Mammary epithelial cell (primary cell): ENCODE results near the gene ADAMTS2.

Source experiments
- EZH2 ChIP-seq: IDR thresholded peaks from 2 replicates; pipeline ENCODE4 v1.6.1; 2012; ENCODE audit warnings: low read length, inconsistent platforms, borderline replicate concordance
- TF ChIP-seq, protein P1 (sequence below), 2 donors: IDR thresholded peaks in 1 of 2; conservative IDR thresholded peaks in 1 of 2; 2 replicates each; pipeline ENCODE4 v1.5.1; 2011 to 2012; ENCODE audit warnings: inconsistent platforms in 2 of 2, low read length in 2 of 2, mild to moderate bottlenecking in 2 of 2, control low read depth in 1 of 2, low read depth in 1 of 2; ENCODE audit not compliant: insufficient read depth in 1 of 2; ENCODE audit errors: extremely low read depth in 1 of 2

DNA sequence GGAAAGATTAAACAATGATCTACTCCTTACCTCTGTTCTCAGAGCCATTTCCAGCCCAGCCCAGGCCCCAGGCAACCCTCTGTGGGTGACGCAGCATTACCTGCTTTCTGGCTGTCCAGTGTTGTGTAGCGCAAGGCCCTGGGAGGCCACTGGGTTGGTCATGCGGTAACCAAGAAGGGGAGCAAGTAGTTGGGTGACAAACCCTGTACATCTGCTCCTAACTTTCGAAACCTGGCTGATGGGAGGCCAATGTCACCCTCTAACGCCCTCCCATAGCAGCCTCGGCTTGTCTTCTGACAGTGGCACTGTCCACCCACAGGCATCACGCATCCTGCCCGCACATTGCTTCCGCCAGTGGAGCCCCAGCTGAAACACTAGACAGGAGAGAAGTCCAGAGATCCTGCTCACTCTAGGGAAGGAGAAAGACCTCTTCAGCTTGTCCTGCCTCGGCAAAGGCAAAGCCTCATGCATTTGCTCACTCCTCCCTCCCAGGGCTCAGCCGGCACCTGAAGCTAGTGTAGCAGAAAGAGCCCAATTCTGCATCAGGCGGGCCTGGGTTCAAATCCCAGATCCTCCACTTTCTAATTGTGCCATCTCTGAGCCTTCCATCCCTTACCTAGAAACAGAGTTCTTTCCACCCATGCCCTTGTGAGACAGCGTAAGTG lies 94.6 kb downstream of the ADAMTS2 start:
- TF ChIP-seq, protein P1, sequence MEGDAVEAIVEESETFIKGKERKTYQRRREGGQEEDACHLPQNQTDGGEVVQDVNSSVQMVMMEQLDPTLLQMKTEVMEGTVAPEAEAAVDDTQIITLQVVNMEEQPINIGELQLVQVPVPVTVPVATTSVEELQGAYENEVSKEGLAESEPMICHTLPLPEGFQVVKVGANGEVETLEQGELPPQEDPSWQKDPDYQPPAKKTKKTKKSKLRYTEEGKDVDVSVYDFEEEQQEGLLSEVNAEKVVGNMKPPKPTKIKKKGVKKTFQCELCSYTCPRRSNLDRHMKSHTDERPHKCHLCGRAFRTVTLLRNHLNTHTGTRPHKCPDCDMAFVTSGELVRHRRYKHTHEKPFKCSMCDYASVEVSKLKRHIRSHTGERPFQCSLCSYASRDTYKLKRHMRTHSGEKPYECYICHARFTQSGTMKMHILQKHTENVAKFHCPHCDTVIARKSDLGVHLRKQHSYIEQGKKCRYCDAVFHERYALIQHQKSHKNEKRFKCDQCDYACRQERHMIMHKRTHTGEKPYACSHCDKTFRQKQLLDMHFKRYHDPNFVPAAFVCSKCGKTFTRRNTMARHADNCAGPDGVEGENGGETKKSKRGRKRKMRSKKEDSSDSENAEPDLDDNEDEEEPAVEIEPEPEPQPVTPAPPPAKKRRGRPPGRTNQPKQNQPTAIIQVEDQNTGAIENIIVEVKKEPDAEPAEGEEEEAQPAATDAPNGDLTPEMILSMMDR (conservative IDR thresholded peaks at IDR 0.05 in 1 of 2, IDR thresholded peaks at IDR 0.05 in 1 of 2; ENCODE audit: extremely low read depth in 1 of 2, insufficient read depth in 1 of 2, low read depth in 1 of 2, low read length in 2 of 2): no peak
- TF ChIP-seq EZH2: no peak
